Peyer's patch (tissue), 4 donors: ENCODE results near the gene LDLRAP1. TPM values are rescaled to one million over a fixed set of nuclear protein-coding genes. Genes with fewer than 3 reads are reported as not detected.

ENCODE experiments used
- DNase-seq, 3 donors: peaks; one replicate each; pipeline ENCODE4 v3.0.0-alpha.2; 2017 to 2019
- H3K27ac ChIP-seq, 4 donors: fragments of 200-600 bp; sonication (generic); one replicate each; pipeline ENCODE4 v1.5.1; 2016 to 2019
- H3K27me3 ChIP-seq, 2 donors: fragments of 200-600 bp; sonication (generic); one replicate each; pipeline ENCODE4 v1.5.1; 2019
- H3K36me3 ChIP-seq, 3 donors: fragments of 200-600 bp; sonication (generic); one replicate each; pipeline ENCODE4 v1.5.1; 2016 to 2019
- H3K4me1 ChIP-seq, 4 donors: fragments of 200-600 bp; sonication (generic); one replicate each; pipeline ENCODE4 v1.5.1; 2016 to 2019
- H3K4me3 ChIP-seq, 4 donors: fragments of 200-600 bp; sonication (generic); 1 replicate in 3 of 4; 2 replicates in 1 of 4; pipeline ENCODE4 v1.5.1; 2016 to 2019; ENCODE audit warnings: mild to moderate bottlenecking in 1 of 4
- H3K9me3 ChIP-seq, 4 donors: fragments of 200-600 bp; sonication (generic); one replicate each; pipeline ENCODE4 v1.5.1; 2016 to 2019; ENCODE audit warnings: mild to moderate bottlenecking in 1 of 4
- POLR2A ChIP-seq, 2 donors: fragments of 450-650 bp; IDR thresholded peaks; one replicate each; pipeline ENCODE4 v1.5.1; 2017; ENCODE audit warnings: antibody characterized with exemption in 2 of 2, mild to moderate bottlenecking in 2 of 2, moderate library complexity in 2 of 2
- total RNA-seq, 4 donors: library from RNA; depleted of rRNA; stranded (reverse); fragments of >200 nt; gene quantifications; one replicate each; pipeline ENCODE4 v1.1.0, GENCODE V29; 2016
- TF ChIP-seq, protein P1 (sequence below), 6 experiments: fragments of 450-650 bp in 4 of 6; fragments of 200-600 bp in 2 of 6; sonication (generic) in 1 of 6; IDR thresholded peaks; one replicate each; pipeline ENCODE4 v1.5.1; 2017 to 2019; ENCODE audit warnings: antibody characterized with exemption in 6 of 6, mild to moderate bottlenecking in 3 of 6, moderate library complexity in 1 of 6

LDLRAP1 gene
- total RNA-seq, 4 donors from 2014 or later = 20.1 to 24.5 (median 22.7) TPM

GRCh38 chr1:25614501-25615171 lies 71.2 kb downstream of the LDLRAP1 start:
- Histone ChIP-seq H3K4me3 (no peak overlapping the region), H3K9me3 (no peaks in the 10 kb centered on the region), H3K4me1 (peaks cover 0 to 21% (median 9%) of the 10 kb centered on the region in 4 donors), H3K27me3 (no peaks in the 10 kb centered on the region), H3K36me3 (no peaks in the 10 kb centered on the region), H3K27ac (no peak overlapping the region)
- DNase-seq = no peak
- TF ChIP-seq, protein P1, sequence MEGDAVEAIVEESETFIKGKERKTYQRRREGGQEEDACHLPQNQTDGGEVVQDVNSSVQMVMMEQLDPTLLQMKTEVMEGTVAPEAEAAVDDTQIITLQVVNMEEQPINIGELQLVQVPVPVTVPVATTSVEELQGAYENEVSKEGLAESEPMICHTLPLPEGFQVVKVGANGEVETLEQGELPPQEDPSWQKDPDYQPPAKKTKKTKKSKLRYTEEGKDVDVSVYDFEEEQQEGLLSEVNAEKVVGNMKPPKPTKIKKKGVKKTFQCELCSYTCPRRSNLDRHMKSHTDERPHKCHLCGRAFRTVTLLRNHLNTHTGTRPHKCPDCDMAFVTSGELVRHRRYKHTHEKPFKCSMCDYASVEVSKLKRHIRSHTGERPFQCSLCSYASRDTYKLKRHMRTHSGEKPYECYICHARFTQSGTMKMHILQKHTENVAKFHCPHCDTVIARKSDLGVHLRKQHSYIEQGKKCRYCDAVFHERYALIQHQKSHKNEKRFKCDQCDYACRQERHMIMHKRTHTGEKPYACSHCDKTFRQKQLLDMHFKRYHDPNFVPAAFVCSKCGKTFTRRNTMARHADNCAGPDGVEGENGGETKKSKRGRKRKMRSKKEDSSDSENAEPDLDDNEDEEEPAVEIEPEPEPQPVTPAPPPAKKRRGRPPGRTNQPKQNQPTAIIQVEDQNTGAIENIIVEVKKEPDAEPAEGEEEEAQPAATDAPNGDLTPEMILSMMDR (IDR thresholded peaks at IDR 0.05) = no peak
- TF ChIP-seq POLR2A (IDR thresholded peaks at IDR 0.05) = no peak

DNA sequence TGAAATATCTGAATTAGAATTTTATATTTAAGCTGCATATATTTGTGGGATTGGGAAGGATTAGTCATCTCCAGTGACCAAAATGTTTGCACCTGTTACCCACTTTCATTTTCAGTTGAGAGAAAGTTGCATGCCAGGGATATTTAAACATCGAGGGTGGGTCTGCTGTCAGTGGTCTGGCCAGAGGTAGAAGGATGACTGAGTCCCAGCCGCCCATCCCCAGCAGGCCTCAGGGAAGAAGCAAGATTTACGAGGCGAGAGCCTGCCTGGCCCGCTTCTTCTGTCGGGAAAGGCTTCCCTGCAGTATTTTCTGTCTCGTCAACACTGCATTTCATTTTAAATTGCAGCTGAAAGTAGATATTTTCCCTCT lies 71.8 kb downstream of the LDLRAP1 start:
- Histone ChIP-seq H3K9me3 (no peaks in the 10 kb centered on the region), H3K4me3 (no peak overlapping the region), H3K4me1 (peaks cover 0 to 25% (median 9%) of the 10 kb centered on the region in 4 donors), H3K27ac (no peak overlapping the region), H3K27me3 (no peaks in the 10 kb centered on the region), H3K36me3 (no peaks in the 10 kb centered on the region)
- no peak for TF ChIP-seq POLR2A (IDR thresholded peaks at IDR 0.05)
- TF ChIP-seq, protein P1 (IDR thresholded peaks at IDR 0.05) = no peak
- DNase-seq = no peak

DNA sequence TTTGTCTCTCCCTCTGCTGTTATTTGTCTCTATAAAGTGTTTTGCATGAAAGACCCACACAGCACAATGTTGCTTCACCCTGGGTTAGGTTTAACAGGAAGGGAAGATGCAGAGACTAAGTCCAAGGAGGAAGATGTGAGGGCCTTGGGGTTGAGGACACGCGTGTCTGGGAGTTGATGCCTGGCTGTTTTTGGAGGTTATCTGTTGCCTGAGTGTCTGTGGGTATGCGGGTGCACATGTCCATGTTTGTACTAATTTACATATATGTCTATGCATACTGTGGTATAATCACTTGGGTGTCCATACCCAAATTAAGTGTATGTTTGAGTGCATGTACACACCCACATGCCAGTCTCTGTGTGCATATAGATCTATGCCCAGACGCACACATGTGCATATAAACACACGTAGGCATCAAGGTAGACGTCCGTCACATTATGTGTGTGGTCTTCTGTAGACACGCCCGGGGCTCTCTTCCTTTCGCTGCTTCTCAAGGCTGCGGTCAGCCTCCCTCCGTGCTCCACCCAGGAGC lies 72.2 kb downstream of the LDLRAP1 start:
- no peaks in the 10 kb centered on the region for H3K27me3 ChIP-seq
- peaks cover 0 to 25% (median 9%) of the 10 kb centered on the region in 4 donors for H3K4me1 ChIP-seq
- no peaks in the 10 kb centered on the region for H3K9me3 ChIP-seq
- no peak for DNase-seq
- peak overlapping the region; percentile 41 to 92 (median 71) for H3K4me3 ChIP-seq
- H3K36me3 ChIP-seq = no peaks in the 10 kb centered on the region
- no peak for TF ChIP-seq POLR2A (IDR thresholded peaks at IDR 0.05)
- TF ChIP-seq, protein P1 (IDR thresholded peaks at IDR 0.05) = no peak
- H3K27ac ChIP-seq = peak overlapping the region; percentile 65 to 86 (median 82)

- H3K9me3 ChIP-seq = no peaks in the 10 kb centered on the region
- peak within 1 kb of the TSS; percentile 70 to 92 (median 84) for H3K4me3 ChIP-seq
- H3K27ac ChIP-seq = peak within 1 kb of the TSS; percentile 65 to 86 (median 82)
- no peak for TF ChIP-seq POLR2A (IDR thresholded peaks at IDR 0.05)
- TF ChIP-seq, protein P1 (IDR thresholded peaks at IDR 0.05) = peak; percentile 28 to 52 (median 45)
- peaks cover 0 to 25% (median 9%) of the 10 kb centered on the region in 4 donors for H3K4me1 ChIP-seq
- H3K27me3 ChIP-seq = no peaks in the 10 kb centered on the region
- DNase-seq = peak; percentile 78 to 92 (median 89)
- no peaks in the 10 kb centered on the region for H3K36me3 ChIP-seq
Observed at GRCh38 chr1:25616095-25616986, 72.9 kb downstream of the LDLRAP1 start, which contains the start of gene MAN1C1. Gene MAN1C1, plus strand, starts transcription at chr1:25616791. Its CDS starts 1,007 bp downstream, at chr1:25617798.

DNA sequence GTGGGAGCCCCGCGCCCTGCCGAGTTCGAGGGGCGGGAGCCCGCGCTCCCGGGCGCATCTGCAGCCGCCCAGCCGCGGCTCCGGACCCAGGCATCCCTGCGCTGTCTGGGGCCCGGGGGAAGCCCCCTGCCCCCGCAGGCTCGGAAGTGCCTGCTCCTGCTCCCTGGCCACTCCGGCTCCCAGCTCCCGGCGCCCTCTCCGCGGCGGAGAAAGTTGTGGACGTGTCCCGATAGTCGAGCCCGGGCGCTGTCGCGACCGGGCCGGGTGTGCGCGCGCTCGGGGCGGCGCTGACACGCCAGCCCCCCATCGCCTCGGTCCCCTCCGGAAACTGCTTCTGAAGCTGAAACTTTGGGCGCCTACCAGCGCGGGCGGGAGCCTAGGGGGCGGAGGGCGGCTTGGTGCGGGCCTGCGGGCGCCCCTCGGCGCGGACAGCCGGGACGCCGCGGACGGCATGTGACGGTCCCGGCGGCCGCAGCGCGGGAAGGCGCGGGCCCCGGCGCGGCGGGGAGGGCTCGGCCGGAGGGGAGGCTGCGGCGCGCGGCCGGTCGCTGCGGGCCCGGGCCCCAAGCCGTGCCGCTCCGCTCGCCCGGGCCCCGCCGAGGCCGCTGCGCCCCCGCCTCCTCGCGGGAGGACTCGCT lies 73.7 kb downstream of the LDLRAP1 start:
- TF ChIP-seq POLR2A (IDR thresholded peaks at IDR 0.05) = no peak
- TF ChIP-seq, protein P1 (IDR thresholded peaks at IDR 0.05) = no peak
- Histone ChIP-seq H3K4me1 (peaks cover 0 to 27% (median 9%) of the 10 kb centered on the region in 4 donors), H3K4me3 (peak overlapping the region; percentile 70 to 92 (median 84)), H3K36me3 (no peaks in the 10 kb centered on the region), H3K9me3 (no peaks in the 10 kb centered on the region), H3K27me3 (no peaks in the 10 kb centered on the region), H3K27ac (peak overlapping the region; percentile 60 to 84 (median 72))
- DNase-seq = peak in 1 of 3 donors; percentile 53
